T-helper 2 cell treated with Interferon-gamma antibody and Interleukin-4, amounts not matched to agents 5 μg/mL and 100 μg/mL, for 36 hours (primary cell): Measurements from ENCODE around the gene GPR153.

Source experiments
- DNase-seq: peaks from one replicate; pipeline ENCODE4 v3.0.0; 2021; ENCODE audit warnings: low spot score
- H3K27ac Mint-ChIP-seq: one replicate; pipeline ENCODE4 v1.8.0; 2021; ENCODE audit warnings: mild to moderate bottlenecking, mixed read lengths
- H3K27me3 Mint-ChIP-seq: one replicate; pipeline ENCODE4 v1.8.0; 2021; ENCODE audit warnings: low read depth, mixed read lengths
- H3K36me3 Mint-ChIP-seq: one replicate; pipeline ENCODE4 v1.8.0; 2021; ENCODE audit warnings: low read depth, mixed read lengths
- H3K4me1 Mint-ChIP-seq: one replicate; pipeline ENCODE4 v1.8.0; 2021; ENCODE audit warnings: low read depth, mixed read lengths
- H3K4me3 Mint-ChIP-seq: one replicate; pipeline ENCODE4 v1.8.0; 2022; ENCODE audit warnings: mild to moderate bottlenecking, moderate library complexity, mixed read lengths
- H3K9me3 Mint-ChIP-seq: one replicate; pipeline ENCODE4 v1.8.0; 2021; ENCODE audit warnings: mixed read lengths

GPR153 gene

GRCh38 chr1:6245086-6245868, 15.6 kb downstream of the GPR153 start:
- peak; percentile 81 for DNase-seq
- Mint-ChIP-seq H3K27ac (no peak overlapping the region), H3K4me3 (no peak overlapping the region), H3K36me3 (no peaks in the 10 kb centered on the region), H3K9me3 (no peaks in the 10 kb centered on the region), H3K27me3 (peaks cover 69% of the 10 kb centered on the region), H3K4me1 (peaks cover 9% of the 10 kb centered on the region)

- H3K9me3 Mint-ChIP-seq = no peaks in the 10 kb centered on the region
- peaks cover 9% of the 10 kb centered on the region for H3K4me1 Mint-ChIP-seq
- peaks cover 72% of the 10 kb centered on the region for H3K27me3 Mint-ChIP-seq
- H3K36me3 Mint-ChIP-seq = no peaks in the 10 kb centered on the region
- H3K27ac Mint-ChIP-seq = no peak overlapping the region
- no peak overlapping the region for H3K4me3 Mint-ChIP-seq
- no peak for DNase-seq
Observed at GRCh38 chr1:6244401-6245049, 16.4 kb downstream of the GPR153 start.

GRCh38 chr1:6243993-6244392, 16.9 kb downstream of the GPR153 start, which contains the start of gene HES3:
Gene HES3 (plus strand): TSS chr1:6244179. CDS start chr1:6244366, 187 bp downstream.
- Mint-ChIP-seq H3K4me3 (no peak within 1 kb of the TSS), H3K36me3 (no peaks in the 10 kb centered on the region), H3K4me1 (peaks cover 10% of the 10 kb centered on the region), H3K27me3 (peaks cover 77% of the 10 kb centered on the region), H3K27ac (no peak within 1 kb of the TSS), H3K9me3 (no peaks in the 10 kb centered on the region)
- DNase-seq = no peak

GRCh38 chr1:6243053-6243834, 17.7 kb downstream of the GPR153 start:
- DNase-seq = no peak
- no peaks in the 10 kb centered on the region for H3K36me3 Mint-ChIP-seq
- H3K9me3 Mint-ChIP-seq = no peaks in the 10 kb centered on the region
- peaks cover 74% of the 10 kb centered on the region for H3K27me3 Mint-ChIP-seq
- H3K4me3 Mint-ChIP-seq = no peak overlapping the region
- peaks cover 13% of the 10 kb centered on the region for H3K4me1 Mint-ChIP-seq
- no peak overlapping the region for H3K27ac Mint-ChIP-seq

- Mint-ChIP-seq H3K4me1 (peaks cover 13% of the 10 kb centered on the region), H3K4me3 (no peak overlapping the region), H3K27me3 (peaks cover 63% of the 10 kb centered on the region), H3K9me3 (no peaks in the 10 kb centered on the region), H3K27ac (no peak overlapping the region), H3K36me3 (no peaks in the 10 kb centered on the region)
- DNase-seq = no peak
Observed at GRCh38 chr1:6241887-6242740, 18.8 kb downstream of the GPR153 start.

GRCh38 chr1:6241107-6241886, 19.6 kb downstream of the GPR153 start:
- Mint-ChIP-seq H3K4me3 (peak overlapping the region; percentile 19), H3K27me3 (peaks cover 55% of the 10 kb centered on the region), H3K4me1 (peaks cover 11% of the 10 kb centered on the region), H3K27ac (peak overlapping the region; percentile 57), H3K36me3 (no peaks in the 10 kb centered on the region), H3K9me3 (no peaks in the 10 kb centered on the region)
- DNase-seq = no peak

- no peak overlapping the region for H3K4me3 Mint-ChIP-seq
- no peak for DNase-seq
- H3K4me1 Mint-ChIP-seq = peaks cover 11% of the 10 kb centered on the region
- H3K9me3 Mint-ChIP-seq = no peaks in the 10 kb centered on the region
- no peak overlapping the region for H3K27ac Mint-ChIP-seq
- no peaks in the 10 kb centered on the region for H3K36me3 Mint-ChIP-seq
- peaks cover 51% of the 10 kb centered on the region for H3K27me3 Mint-ChIP-seq
Observed at GRCh38 chr1:6239950-6240768, 20.7 kb downstream of the GPR153 start.

GRCh38 chr1:6239213-6239752, 21.6 kb downstream of the GPR153 start:
- H3K27ac Mint-ChIP-seq = no peak overlapping the region
- H3K36me3 Mint-ChIP-seq = peaks cover under 1% of the 10 kb centered on the region
- H3K9me3 Mint-ChIP-seq = no peaks in the 10 kb centered on the region
- H3K27me3 Mint-ChIP-seq = peaks cover 46% of the 10 kb centered on the region
- no peak overlapping the region for H3K4me3 Mint-ChIP-seq
- H3K4me1 Mint-ChIP-seq = peaks cover 15% of the 10 kb centered on the region
- no peak for DNase-seq

GRCh38 chr1:6237093-6237492, 23.8 kb downstream of the GPR153 start:
- Mint-ChIP-seq H3K27ac (no peak overlapping the region), H3K27me3 (peaks cover 31% of the 10 kb centered on the region), H3K9me3 (no peaks in the 10 kb centered on the region), H3K4me3 (peak overlapping the region; percentile 49), H3K4me1 (peaks cover 20% of the 10 kb centered on the region), H3K36me3 (peaks cover 17% of the 10 kb centered on the region)
- DNase-seq = no peak

- H3K4me1 Mint-ChIP-seq = peaks cover 14% of the 10 kb centered on the region
- no peak for DNase-seq
- H3K36me3 Mint-ChIP-seq = peaks cover 24% of the 10 kb centered on the region
- H3K9me3 Mint-ChIP-seq = no peaks in the 10 kb centered on the region
- peak overlapping the region; percentile 90 for H3K4me3 Mint-ChIP-seq
- peaks cover 17% of the 10 kb centered on the region for H3K27me3 Mint-ChIP-seq
- peak overlapping the region; percentile 80 for H3K27ac Mint-ChIP-seq
Observed at GRCh38 chr1:6235296-6235677, 25.6 kb downstream of the GPR153 start.

- Mint-ChIP-seq H3K4me1 (peaks cover 14% of the 10 kb centered on the region), H3K4me3 (peak overlapping the region; percentile 90), H3K36me3 (peaks cover 27% of the 10 kb centered on the region), H3K27ac (peak overlapping the region; percentile 80), H3K9me3 (no peaks in the 10 kb centered on the region), H3K27me3 (peaks cover 11% of the 10 kb centered on the region)
- DNase-seq = no peak
Observed at GRCh38 chr1:6234502-6235295, 26.2 kb downstream of the GPR153 start.
